B cell (primary cell): ENCODE data around the gene HERC2.

ENCODE experiments used
- CTCF ChIP-seq: fragments of 200-600 bp; IDR thresholded peaks from one replicate; pipeline ENCODE4 v1.8.0; 2022; ENCODE audit warnings: antibody characterized with exemption, mild to moderate bottlenecking
- EZH2 ChIP-seq: IDR thresholded peaks from 2 replicates; pipeline ENCODE4 v1.6.1; 2012; ENCODE audit warnings: borderline replicate concordance, low read depth, mild to moderate bottlenecking, moderate library complexity, low read length; ENCODE audit not compliant: insufficient read depth, poor library complexity, severe bottlenecking

GRCh38 chr15:28164876-28165275, 157.1 kb downstream of the HERC2 start:
- no peak for TF ChIP-seq CTCF
- no peak for TF ChIP-seq EZH2
